Bronchial epithelial cell (primary cell): Measurements from ENCODE around the gene JAZF1. TPM values are rescaled to one million over a fixed set of nuclear protein-coding genes. Genes with fewer than 3 reads are reported as not detected.

Experiments
- DNase-seq: peaks from one replicate; pipeline ENCODE4 v3.0.0-alpha.2; 2010; ENCODE audit warnings: low read depth
- FAIRE-seq: peaks from 2 replicates; lab custom pipeline; 2011; peaks lifted over from hg19 to GRCh38; lab: Jason Lieb, UNC
- H3K27me3 ChIP-seq: 2 replicates; pipeline ENCODE4 v1.5.1; 2011; ENCODE audit warnings: low read length; ENCODE audit not compliant: control insufficient read depth, insufficient read depth
- H3K36me3 ChIP-seq: 2 replicates; pipeline ENCODE4 v1.5.1; 2011; ENCODE audit warnings: low read length; ENCODE audit not compliant: control insufficient read depth, insufficient read depth
- H3K4me3 ChIP-seq: 2 replicates; pipeline ENCODE4 v1.5.1; 2011; ENCODE audit warnings: mild to moderate bottlenecking, low read depth, low read length, control low read depth
- total RNA-seq: library from RNA; depleted of rRNA; stranded (reverse); fragments of >200 nt; gene quantifications from 2 replicates; pipeline ENCODE4 v1.2.1, GENCODE V29; 2014
- TF ChIP-seq, protein P1 (sequence below): IDR thresholded peaks from 2 replicates; pipeline ENCODE4 v1.5.1; 2011; ENCODE audit warnings: mild to moderate bottlenecking, moderate library complexity, low read length, control low read depth, inconsistent platforms; ENCODE audit not compliant: insufficient read depth, severe bottlenecking

Gene JAZF1
- total RNA-seq, 1 donor from 2014 or later, result 1.1 TPM

DNA sequence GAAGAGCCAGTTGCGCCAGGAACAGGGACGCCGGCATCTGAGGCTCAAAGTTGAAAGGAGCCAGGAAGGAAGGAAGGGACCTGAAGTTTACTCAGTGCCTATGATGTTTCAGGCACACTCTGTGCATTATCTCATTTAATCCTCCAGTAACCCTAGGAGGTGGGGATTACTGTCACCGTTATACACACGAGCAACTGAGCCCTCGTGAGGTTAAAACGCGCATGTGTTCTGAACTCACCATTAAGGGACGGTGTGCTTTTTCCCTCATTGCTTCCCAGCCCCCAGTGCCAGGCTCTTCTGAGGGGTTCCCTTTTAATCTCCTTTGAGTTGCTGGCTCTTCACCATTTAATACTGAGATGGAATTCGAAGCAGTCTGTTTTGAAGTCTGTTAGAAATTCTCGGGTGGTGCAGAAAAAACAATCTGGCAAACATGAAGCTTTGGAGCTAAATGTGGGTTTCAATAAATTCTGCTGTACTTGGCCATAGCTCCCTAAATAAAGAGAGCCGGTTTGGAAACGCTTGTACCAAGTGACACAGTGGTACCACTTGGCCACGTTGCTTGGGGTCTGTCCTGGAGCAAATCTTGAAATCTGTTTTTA lies 338.4 kb downstream of the JAZF1 start:
- Histone ChIP-seq H3K36me3 (no peaks in the 10 kb centered on the region), H3K4me3 (no peak overlapping the region), H3K27me3 (no peaks in the 10 kb centered on the region)
- no peak for FAIRE-seq
- DNase-seq, result no peak
- TF ChIP-seq, protein P1, sequence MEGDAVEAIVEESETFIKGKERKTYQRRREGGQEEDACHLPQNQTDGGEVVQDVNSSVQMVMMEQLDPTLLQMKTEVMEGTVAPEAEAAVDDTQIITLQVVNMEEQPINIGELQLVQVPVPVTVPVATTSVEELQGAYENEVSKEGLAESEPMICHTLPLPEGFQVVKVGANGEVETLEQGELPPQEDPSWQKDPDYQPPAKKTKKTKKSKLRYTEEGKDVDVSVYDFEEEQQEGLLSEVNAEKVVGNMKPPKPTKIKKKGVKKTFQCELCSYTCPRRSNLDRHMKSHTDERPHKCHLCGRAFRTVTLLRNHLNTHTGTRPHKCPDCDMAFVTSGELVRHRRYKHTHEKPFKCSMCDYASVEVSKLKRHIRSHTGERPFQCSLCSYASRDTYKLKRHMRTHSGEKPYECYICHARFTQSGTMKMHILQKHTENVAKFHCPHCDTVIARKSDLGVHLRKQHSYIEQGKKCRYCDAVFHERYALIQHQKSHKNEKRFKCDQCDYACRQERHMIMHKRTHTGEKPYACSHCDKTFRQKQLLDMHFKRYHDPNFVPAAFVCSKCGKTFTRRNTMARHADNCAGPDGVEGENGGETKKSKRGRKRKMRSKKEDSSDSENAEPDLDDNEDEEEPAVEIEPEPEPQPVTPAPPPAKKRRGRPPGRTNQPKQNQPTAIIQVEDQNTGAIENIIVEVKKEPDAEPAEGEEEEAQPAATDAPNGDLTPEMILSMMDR, result no peak

- FAIRE-seq, result no peak
Measured at GRCh38 chr7:27840760-27841364, 339.7 kb downstream of the JAZF1 start.

GRCh38 chr7:27840313-27840712 lies 340.3 kb downstream of the JAZF1 start:
- H3K36me3 ChIP-seq, result no peaks in the 10 kb centered on the region
- DNase-seq (no peak), FAIRE-seq (no peak)
- TF ChIP-seq, protein P1, result no peak
- H3K4me3 ChIP-seq, result no peak overlapping the region
- no peaks in the 10 kb centered on the region for H3K27me3 ChIP-seq

More at GRCh38 chr7:27840760-27841364, 339.7 kb downstream of the JAZF1 start:
- Histone ChIP-seq H3K4me3 (no peak overlapping the region), H3K36me3 (no peaks in the 10 kb centered on the region), H3K27me3 (no peaks in the 10 kb centered on the region)
- TF ChIP-seq, protein P1, result no peak
- DNase-seq, result no peak

DNA sequence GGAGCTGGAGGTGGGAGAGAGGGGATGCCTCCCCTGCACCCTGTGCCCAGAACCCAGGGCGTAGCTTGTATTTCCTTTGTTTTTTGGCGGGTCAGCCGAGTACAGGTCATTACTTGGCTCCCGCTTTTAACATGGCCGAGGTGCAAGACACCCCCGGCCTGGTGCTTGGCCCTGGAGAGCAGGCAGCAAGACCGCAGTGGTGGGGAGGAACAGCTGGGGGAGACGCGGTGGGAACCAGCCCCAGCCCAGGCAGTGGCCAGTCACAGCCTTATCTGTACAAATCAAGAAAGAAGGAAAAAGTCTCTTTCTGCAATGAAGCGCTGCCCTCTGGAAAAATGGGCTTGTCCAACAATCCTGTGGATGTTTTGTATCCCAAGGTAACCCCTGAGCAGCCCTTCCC lies 341.5 kb downstream of the JAZF1 start:
- Histone ChIP-seq H3K36me3 (no peaks in the 10 kb centered on the region), H3K27me3 (no peaks in the 10 kb centered on the region), H3K4me3 (no peak overlapping the region)
- DNase-seq, result no peak
- TF ChIP-seq, protein P1, result no peak
- FAIRE-seq, result no peak

- no peak for DNase-seq
- TF ChIP-seq, protein P1, result no peak
- no peaks in the 10 kb centered on the region for H3K27me3 ChIP-seq
- no peak for FAIRE-seq
- H3K36me3 ChIP-seq, result no peaks in the 10 kb centered on the region
- no peak overlapping the region for H3K4me3 ChIP-seq
Measured at GRCh38 chr7:27836536-27836935, 344.1 kb downstream of the JAZF1 start.

- TF ChIP-seq, protein P1, result no peak
- DNase-seq (no peak), FAIRE-seq (no peak)
- H3K36me3 ChIP-seq, result no peaks in the 10 kb centered on the region
- no peaks in the 10 kb centered on the region for H3K27me3 ChIP-seq
- no peak overlapping the region for H3K4me3 ChIP-seq
Measured at GRCh38 chr7:27835376-27835775, 345.2 kb downstream of the JAZF1 start.
